ENCODE measurements around the gene MCU. TPM values are rescaled to one million over a fixed set of nuclear protein-coding genes. Genes with fewer than 3 reads are reported as not detected.

MCU gene
- total RNA-seq, 4 donors from 2014 or later = 14.9 to 20.6 (median 19.5) TPM

DNA sequence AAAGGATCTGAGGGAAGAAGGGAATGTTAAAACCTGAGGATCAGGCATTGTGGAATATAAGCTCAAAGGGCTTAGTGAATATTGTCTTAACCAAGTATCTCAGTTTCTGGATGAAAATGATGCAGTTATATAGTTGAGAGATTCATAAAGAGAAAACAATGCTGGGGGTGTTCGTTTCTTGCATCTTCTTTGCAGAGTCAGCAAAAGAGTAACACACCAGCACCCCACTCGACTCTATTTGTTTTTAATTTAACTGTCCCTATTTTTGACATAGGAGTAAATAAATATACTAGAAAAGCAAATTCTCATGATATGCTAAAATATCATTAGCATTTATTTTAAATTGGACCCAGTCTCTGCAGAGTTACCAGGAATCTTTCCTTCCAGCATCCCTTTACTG lies 194.0 kb downstream of the MCU start:
- no peaks in the 10 kb centered on the region for H3K9me3 ChIP-seq
- DNase-seq (ENCODE audit: extremely low spot score) = no peak
- intact Hi-C loops (cut with DNase I) = no loop called here
- no peak overlapping the region for H3K4me3 ChIP-seq
- no peak overlapping the region for H3K27ac ChIP-seq (replicated peaks in 1 of 4)
- no peak for TF ChIP-seq EP300 (IDR thresholded peaks at IDR 0.05)
- TF ChIP-seq, protein P1, sequence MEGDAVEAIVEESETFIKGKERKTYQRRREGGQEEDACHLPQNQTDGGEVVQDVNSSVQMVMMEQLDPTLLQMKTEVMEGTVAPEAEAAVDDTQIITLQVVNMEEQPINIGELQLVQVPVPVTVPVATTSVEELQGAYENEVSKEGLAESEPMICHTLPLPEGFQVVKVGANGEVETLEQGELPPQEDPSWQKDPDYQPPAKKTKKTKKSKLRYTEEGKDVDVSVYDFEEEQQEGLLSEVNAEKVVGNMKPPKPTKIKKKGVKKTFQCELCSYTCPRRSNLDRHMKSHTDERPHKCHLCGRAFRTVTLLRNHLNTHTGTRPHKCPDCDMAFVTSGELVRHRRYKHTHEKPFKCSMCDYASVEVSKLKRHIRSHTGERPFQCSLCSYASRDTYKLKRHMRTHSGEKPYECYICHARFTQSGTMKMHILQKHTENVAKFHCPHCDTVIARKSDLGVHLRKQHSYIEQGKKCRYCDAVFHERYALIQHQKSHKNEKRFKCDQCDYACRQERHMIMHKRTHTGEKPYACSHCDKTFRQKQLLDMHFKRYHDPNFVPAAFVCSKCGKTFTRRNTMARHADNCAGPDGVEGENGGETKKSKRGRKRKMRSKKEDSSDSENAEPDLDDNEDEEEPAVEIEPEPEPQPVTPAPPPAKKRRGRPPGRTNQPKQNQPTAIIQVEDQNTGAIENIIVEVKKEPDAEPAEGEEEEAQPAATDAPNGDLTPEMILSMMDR (IDR thresholded peaks at IDR 0.05) = no peak
- TF ChIP-seq POLR2A (IDR thresholded peaks at IDR 0.05; ENCODE audit: low read depth) = no peak
- TF ChIP-seq POLR2AphosphoS5 (IDR thresholded peaks at IDR 0.05) = no peak
- peaks cover 0 to 33% (median 17%) of the 10 kb centered on the region in 4 donors for H3K36me3 ChIP-seq
- H3K27me3 ChIP-seq = no peaks in the 10 kb centered on the region
- peaks cover 0 to 3% (median 0%) of the 10 kb centered on the region in 4 donors for H3K4me1 ChIP-seq
- 87% methylated on average over 2 of the region's 2 CpGs for WGBS

DNA sequence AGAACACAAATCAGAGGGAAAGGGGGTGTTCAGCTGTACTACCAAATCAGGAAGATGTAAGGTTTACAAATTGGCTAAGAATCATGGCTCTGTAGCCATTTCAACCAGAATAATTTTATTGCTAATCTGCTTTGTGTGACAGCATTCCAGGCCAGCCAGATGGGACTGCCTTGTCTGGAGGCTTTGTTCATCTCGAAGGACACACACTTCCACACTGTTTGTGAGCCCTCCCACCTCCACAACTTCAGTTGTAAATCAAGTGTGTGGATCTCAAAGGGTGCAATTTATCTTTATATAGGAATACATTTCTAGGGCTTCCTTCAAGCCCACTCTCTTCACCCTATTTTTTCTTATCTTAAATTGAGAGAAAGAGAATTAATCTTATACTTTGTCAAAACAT lies 194.7 kb downstream of the MCU start:
- H3K27ac ChIP-seq (replicated peaks in 1 of 4) = peak overlapping the region in 1 of 4 donors; percentile 23
- no peak for DNase-seq (ENCODE audit: extremely low spot score)
- intact Hi-C loops (cut with DNase I) = no loop called here
- H3K9me3 ChIP-seq = no peaks in the 10 kb centered on the region
- TF ChIP-seq EP300 (IDR thresholded peaks at IDR 0.05) = no peak
- no peak for TF ChIP-seq POLR2A (IDR thresholded peaks at IDR 0.05; ENCODE audit: low read depth)
- no peak for TF ChIP-seq POLR2AphosphoS5 (IDR thresholded peaks at IDR 0.05)
- TF ChIP-seq, protein P1 (IDR thresholded peaks at IDR 0.05) = no peak
- 67% methylated on average over 1 of the region's 1 CpG for whole genome bisulfite sequencing
- no peak overlapping the region for H3K4me3 ChIP-seq
- peaks cover 0 to 3% (median 0%) of the 10 kb centered on the region in 4 donors for H3K4me1 ChIP-seq
- H3K27me3 ChIP-seq = no peaks in the 10 kb centered on the region
- H3K36me3 ChIP-seq = peaks cover 0 to 33% (median 17%) of the 10 kb centered on the region in 4 donors

DNA sequence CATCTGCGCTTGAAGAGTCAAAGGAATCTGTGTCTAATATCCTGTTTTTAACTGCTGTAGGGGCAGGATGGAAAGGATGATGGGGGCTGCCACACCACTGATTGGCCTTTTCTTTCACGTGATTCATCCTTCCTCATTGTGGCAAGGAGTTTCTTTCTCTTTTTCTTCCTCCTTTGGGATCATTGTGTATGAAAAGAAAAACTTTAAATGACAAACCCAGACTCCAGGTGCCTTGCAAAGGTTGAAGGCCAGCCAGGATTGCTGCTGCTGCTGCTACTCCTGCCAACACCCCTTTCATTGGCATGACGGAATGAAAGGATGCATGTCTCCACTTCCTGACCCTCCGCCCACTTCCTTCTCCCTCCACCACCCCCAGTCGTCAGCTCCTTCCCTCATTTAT lies 195.1 kb downstream of the MCU start:
- intact Hi-C loops (cut with DNase I) = no loop called here
- no peak for TF ChIP-seq POLR2A (IDR thresholded peaks at IDR 0.05; ENCODE audit: low read depth)
- TF ChIP-seq, protein P1 (IDR thresholded peaks at IDR 0.05) = no peak
- TF ChIP-seq EP300 (IDR thresholded peaks at IDR 0.05) = no peak
- TF ChIP-seq POLR2AphosphoS5 (IDR thresholded peaks at IDR 0.05) = no peak
- H3K4me3 ChIP-seq = no peak overlapping the region
- H3K27me3 ChIP-seq = no peaks in the 10 kb centered on the region
- H3K4me1 ChIP-seq = peaks cover 0 to 3% (median 0%) of the 10 kb centered on the region in 4 donors
- WGBS = 55% methylated on average over 5 of the region's 5 CpGs
- no peak for DNase-seq (ENCODE audit: extremely low spot score)
- peak overlapping the region in 1 of 4 donors; percentile 23 for H3K27ac ChIP-seq (replicated peaks in 1 of 4)
- H3K9me3 ChIP-seq = no peaks in the 10 kb centered on the region
- peaks cover 0 to 33% (median 17%) of the 10 kb centered on the region in 4 donors for H3K36me3 ChIP-seq

DNA sequence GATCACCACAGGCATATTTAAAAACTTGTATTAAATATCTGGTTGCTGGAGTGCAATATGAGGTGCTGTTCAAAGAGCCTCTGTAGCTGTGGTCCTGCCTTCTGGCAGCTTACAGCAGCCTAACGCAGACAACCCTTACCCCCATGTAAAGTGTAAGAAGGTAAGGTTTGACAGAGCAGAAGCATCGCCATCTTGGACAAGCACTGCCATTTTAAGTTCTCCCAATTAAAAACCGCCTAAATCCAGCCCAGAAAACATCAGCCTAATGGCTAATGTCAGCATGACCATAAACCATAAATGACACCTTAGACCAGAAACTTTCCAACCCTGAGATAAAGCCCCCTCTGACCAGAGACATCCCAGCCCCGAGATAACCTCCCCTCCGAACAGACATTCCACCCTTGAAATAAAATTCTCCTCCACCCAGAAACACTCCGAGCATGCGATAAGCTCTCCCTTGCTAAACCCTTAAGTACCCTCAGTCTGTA lies 196.3 kb downstream of the MCU start:
- Histone ChIP-seq H3K36me3 (peaks cover 0 to 33% (median 17%) of the 10 kb centered on the region in 4 donors), H3K9me3 (no peaks in the 10 kb centered on the region), H3K4me3 (no peak overlapping the region), H3K4me1 (peaks cover 0 to 3% (median 0%) of the 10 kb centered on the region in 4 donors), H3K27me3 (no peaks in the 10 kb centered on the region), H3K27ac (replicated peaks in 1 of 4) (no peak overlapping the region)
- no peak for DNase-seq (ENCODE audit: extremely low spot score)
- no peak for TF ChIP-seq POLR2A (IDR thresholded peaks at IDR 0.05; ENCODE audit: low read depth)
- TF ChIP-seq POLR2AphosphoS5 (IDR thresholded peaks at IDR 0.05) = no peak
- TF ChIP-seq, protein P1 (IDR thresholded peaks at IDR 0.05) = no peak
- no peak for TF ChIP-seq EP300 (IDR thresholded peaks at IDR 0.05)
- WGBS = 91% methylated on average over 7 of the region's 7 CpGs
- intact Hi-C loops (cut with DNase I) = no loop called here

DNA sequence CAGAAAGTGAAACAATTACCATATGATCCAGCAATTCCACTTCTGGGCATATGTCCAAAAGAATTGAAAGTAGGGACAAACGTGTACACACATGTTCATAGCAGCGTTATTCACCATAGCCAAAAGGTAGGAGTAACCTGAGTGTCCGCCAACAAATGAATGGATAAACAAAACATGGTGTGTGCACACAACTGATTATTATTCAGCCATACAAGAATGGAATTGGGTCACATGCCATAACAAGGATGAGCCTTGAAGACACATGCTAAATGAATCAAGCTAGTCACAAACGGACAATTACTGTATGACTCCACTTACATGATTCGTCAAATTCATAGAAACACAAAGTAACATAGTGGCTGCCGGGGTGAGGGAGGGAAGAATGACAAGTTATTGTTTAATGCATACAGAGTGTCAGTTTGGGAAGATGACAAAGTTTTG lies 197.5 kb downstream of the MCU start:
- no peaks in the 10 kb centered on the region for H3K9me3 ChIP-seq
- TF ChIP-seq EP300 (IDR thresholded peaks at IDR 0.05) = no peak
- no peak for TF ChIP-seq POLR2AphosphoS5 (IDR thresholded peaks at IDR 0.05)
- no peak for TF ChIP-seq POLR2A (IDR thresholded peaks at IDR 0.05; ENCODE audit: low read depth)
- TF ChIP-seq, protein P1 (IDR thresholded peaks at IDR 0.05) = no peak
- 44% methylated on average over 6 of the region's 6 CpGs for WGBS
- DNase-seq (ENCODE audit: extremely low spot score) = no peak
- intact Hi-C loops (cut with DNase I) = no loop called here
- H3K27me3 ChIP-seq = no peaks in the 10 kb centered on the region
- no peak overlapping the region for H3K27ac ChIP-seq (replicated peaks in 1 of 4)
- H3K4me1 ChIP-seq = peaks cover 0 to 3% (median 0%) of the 10 kb centered on the region in 4 donors
- H3K36me3 ChIP-seq = peaks cover 0 to 29% (median 17%) of the 10 kb centered on the region in 4 donors
- no peak overlapping the region for H3K4me3 ChIP-seq
